GM18861 (cell line): Measurements from ENCODE around the gene ST8SIA5.

Experiments
- ATAC-seq: cut with Tn5 transposase; IDR thresholded peaks from one replicate; pipeline ENCODE4 v1.9.1; 2021; ENCODE audit not compliant: unreplicated experiment

ST8SIA5 gene

DNA sequence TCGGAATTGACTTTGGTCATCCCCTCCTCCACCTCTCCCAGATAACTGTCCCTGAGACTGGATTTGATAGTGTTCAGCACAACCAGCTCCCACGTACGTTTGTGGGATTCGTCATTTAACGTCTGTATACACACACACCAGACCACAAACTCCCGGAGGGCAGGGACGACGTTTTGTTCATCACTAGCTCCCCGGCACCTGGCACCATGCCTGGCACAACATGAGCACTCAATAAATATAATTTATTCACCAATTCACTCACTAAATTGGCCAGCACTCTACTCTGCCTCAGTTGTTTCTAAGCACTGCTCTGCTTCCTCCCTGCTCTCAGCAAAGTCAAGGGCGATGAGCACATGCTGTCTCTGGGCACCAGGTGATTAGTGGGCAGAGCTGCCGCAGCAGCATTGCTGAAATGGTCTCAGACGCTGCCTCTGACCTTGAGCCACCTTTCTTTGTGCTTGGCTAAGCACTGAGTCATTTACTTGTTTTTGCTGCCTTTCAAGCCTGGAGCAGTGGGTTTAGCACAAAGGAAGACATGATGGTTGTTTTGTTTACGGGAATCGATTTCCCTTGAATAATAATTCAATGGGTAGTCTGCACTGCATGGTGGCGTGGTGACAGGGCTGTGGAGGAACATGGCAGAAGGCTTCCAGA, 80.5 kb downstream of the ST8SIA5 start:
- ATAC-seq: no peak

DNA sequence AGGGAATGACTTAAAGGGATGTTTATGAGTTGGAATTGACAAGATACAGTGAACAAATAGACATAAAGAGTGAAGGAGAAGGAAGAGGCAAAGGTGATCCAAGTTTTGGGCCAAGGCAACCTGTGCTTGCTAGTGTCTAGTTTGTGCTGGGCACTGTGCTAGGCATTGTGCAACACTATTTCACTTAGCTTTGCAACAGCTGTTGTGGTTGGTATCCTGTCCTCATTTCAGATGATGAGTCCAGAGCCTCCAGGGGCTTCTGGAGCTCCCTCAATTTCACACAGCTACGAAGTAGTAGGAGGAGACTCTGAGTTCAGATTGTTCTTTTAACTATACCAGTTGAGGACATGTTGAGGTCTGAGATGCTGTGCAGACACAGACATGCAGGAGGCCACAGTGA, 81.7 kb downstream of the ST8SIA5 start:
- no peak for ATAC-seq

DNA sequence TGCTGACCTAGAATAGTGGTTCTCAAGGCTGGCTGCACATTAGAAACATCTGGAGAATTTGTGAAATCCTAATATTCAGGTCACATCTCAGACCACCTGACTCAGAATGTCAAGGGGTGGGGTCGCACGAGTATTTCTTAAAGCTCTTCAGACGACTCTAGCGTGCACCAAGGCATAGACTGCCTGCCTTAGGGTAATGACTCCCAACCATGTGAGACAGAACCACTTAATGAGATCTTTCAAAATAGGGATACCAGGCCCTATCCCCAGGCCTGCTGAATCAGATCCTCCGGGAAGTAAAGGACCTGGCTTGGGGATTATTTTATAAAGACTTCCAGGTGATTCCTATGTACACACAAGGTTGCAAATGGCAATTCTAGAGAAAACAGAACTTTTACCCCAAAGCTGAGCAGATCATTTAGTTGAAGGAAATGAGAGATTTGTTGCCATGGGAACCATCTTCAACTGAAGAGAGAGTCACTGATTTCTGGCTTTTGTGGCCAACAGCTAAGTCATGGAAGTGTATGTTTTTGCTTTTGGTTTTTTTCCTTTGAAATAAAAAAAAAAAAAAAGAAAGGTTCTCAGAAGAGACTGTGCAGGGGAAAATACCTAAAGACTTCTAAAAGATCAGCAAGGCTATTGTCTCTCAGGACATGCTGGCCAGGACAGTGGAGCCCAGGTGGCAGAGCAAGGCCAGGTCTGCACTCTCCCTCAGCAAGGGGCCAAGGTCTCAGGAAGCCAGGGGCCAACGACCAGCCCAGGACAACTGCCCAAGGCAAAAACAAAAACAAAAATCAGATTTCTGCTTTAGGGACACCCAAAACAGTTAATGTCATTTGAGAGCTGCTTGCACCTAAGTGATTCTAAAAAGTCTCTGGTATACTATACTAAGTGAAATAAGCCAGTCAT, 84.5 kb downstream of the ST8SIA5 start:
- no peak for ATAC-seq

DNA sequence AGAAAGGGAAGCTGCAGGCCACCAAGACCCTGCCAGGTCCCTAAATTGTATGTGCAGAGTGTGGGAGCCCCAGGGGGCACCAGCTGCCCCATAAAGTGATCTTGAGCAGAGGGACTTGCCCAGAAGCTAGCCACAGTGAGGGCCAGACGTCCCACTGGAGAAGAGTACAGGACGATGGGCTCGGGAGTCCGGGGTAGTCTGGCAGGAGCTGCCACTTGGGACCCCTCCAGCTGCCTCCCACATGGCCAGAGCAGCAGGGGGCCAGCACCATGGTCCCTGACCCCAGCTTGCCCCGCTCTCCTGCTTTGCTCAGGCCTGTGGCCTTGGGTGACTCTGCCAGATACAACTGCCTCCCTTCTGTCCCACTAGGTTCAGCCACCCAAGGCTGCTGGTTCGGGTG, 88.2 kb downstream of the ST8SIA5 start:
- ATAC-seq: no peak

DNA sequence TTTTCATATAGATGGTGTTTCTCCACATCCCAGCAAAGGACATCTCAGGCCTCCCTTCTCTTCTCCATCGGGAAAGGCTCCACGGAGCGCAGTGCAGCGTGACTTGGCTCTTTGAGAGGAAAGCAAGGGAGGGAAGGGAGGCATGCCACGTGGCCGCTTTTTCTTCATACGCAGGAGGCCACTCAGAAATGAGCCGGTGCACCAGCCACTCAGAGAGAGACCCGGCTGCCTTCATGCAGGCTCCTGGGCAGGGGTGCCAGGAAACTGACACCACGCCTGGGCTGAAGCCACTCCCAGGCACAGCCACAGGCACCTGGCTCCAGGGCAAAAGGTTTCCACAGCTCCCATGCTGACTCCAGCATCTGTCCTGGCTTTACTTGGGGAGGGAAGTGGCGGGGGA, 88.7 kb downstream of the ST8SIA5 start:
- no peak for ATAC-seq

DNA sequence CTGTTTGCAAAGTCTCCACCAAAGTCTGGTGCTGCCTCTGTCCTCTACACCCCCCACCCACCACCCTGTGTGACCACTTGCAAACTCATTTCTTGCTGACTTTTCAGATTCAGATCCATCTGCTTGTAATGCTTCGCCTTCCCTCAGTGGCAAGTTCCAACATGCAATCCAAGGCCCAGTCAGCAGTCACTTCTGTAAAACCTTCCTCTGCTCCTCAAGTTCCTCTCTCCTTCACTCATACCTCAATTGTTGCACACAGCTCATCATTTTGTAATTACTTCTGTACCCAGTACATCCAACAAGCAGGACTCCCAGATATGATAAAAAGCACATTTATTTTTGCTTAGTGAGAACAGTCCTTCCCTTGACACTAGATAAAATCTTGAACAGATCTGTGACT, 93.3 kb downstream of the ST8SIA5 start:
- no peak for ATAC-seq

DNA sequence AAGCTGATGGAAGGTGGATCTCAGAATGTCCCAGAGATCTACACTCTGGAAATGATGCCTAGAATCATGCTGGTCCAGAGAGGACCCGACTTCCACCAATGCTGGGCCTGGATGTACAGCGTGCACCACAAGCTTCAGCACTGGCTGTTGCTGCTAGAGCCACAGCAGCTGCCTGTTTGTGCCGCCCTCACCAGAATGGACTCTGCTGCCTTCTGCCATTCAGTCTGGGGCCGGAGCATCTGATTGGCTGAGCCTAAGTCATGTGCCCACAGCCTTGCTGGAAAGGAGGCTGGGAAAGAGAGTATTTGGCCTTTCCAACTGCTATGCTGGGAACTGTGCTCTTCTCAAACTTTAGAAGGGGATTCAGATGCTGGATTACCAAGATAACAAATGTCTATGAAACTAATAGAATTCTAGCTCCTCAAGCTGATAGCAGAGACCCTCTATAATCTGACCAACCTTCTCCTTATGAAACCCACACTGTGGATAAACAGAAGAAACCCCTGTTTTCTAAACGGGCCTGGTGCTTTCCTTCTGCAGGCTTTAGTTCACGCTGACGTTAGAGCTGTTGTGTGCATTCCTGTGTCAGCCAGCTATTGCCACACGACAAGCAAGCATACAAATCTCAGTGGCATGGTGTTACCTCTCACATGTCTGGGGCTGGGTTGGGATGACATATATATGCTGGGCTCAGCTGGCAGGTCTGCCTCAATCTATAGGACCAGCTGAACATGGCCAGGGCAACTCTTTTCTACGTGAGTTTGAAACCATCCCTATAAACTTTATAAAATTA, 95.7 kb downstream of the ST8SIA5 start:
- ATAC-seq: no peak

DNA sequence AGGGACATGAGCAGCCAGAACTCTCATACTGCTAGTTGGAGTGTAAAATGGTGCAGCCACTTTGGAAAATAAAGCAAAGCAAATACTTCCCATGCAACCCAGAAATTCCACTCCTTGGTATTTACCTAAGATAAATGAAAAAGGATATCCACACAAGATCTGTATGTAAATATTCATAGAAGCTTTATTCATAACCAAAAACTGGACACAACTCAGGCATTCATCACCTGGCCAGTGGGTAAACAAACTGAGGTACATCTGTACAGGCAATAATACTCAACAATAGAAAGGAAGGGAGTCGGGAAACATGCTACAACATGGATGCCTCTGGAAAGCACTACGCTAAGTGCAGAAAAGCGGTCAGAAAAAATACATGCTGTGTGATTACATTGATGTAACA, 97.4 kb downstream of the ST8SIA5 start:
- ATAC-seq: no peak

DNA sequence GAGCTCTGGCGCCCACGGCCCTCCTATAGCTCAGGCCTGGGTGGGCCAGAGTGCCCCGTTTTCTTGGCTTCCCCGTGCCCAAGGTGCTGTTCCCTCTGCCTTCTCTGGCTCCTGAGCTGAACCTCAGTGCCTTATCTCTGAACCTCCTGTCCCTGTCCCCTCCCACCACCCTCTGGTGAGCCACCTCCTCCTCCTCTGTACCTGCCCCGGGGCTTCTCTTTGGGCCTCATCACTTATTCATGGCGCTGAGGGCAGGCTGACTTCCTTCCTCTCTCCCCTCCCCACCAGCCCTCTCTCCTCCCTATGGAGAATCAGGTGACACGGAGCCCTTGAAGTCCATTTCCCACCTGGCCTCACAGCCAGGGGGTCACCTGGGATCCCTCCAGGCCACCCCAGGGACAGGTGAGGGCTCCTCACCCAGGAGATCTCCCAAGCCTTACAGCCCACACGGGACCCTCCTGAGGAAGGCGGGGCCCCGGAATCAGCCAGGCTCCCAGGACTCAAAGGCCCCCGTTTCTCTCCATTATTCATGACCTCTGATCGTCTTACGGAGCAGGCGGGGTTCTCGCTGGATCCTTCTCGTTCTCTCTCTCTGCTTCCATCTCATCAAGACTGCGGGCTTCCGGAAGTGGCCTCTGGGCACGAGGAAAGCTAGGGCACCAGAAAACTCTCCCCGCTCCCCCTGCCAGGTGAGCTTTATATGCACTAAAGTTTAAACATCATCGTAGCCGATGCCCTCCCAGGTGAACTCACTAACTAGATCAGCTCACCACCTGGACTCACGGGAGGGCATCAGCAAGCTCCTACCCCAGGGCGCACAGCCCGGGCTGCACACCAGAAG, 99.5 kb downstream of the ST8SIA5 start, which contains the start of gene LOXHD1:
Gene LOXHD1, minus strand, starts transcription at position 106 of the 841 bp plus-strand sequence. CDS start 187 bp downstream, outside the sequence.
- ATAC-seq: no peak

DNA sequence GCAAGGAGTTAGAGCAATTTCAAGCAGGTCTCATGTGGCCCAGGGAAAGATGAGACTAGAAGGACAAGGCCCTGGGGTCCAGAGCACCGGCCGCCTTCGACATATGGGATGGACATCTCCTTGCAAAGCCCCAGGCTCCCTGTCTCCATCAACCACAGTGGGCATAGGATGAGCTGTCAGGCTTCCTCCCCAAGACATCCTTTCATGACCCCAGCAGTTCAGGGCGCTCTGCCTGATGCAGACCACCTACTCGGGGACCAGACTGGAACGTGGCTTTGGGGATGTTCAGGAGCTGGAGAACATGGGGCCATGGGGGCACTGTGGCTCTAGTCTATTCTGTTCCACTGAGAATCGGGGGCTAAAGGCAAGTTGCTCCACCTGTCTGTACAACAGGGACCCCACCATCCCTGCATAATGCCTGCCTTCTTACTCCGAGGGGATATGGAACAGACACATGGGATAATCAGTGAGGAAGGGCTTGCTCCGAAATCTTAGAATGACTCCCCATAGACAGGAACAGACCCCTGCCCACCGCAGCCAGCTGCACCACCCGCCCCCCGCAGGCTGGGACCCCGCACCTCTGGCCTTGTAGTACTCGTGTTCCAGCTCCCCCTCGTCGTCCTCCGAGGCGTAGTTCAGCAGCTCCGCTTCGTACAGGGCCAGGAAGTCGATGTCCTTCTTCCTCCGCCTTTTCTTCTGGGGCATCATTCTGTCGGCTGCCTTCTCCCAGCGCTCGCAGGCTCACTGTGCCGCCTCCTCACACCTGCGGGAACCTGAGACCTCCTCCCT, 100.3 kb downstream of the ST8SIA5 start:
- no peak for ATAC-seq

DNA sequence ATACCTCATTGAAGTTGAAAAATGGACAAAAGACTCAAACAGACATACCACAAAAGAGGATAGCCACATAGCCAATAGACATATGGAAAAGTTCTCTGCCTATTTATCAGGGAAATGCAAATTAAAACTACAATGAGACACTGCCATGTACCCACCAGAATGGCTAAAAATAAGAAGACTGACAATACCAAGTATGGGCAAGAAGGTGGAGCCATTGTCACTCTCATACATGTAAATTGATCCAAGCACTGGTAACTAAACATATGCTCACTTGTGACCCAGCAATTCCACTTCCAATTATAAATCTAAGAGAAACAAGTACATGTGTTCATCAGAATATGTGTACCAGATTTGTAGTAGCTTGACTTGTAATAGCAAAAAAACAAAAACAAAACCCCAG, 104.5 kb downstream of the ST8SIA5 start:
- no peak for ATAC-seq

DNA sequence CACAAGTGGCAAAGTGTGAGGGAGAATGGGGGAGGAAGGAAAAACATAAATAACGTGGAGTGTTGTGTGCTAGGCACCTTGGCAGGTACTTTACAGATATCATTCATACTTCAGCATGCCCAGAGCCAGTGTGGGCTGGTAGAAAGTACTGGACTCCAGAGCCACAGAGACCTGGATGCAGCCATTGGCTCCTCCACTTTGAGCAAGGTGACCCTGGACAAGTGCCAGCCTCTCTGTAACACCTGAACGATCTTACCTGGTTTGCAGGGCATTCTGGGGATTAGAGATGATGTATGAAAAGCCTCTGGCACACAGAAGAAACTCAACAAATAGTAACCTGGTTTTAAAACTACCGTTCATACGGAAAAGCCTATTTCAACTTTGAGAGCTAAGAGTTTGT, 106.2 kb downstream of the ST8SIA5 start:
- no peak for ATAC-seq

DNA sequence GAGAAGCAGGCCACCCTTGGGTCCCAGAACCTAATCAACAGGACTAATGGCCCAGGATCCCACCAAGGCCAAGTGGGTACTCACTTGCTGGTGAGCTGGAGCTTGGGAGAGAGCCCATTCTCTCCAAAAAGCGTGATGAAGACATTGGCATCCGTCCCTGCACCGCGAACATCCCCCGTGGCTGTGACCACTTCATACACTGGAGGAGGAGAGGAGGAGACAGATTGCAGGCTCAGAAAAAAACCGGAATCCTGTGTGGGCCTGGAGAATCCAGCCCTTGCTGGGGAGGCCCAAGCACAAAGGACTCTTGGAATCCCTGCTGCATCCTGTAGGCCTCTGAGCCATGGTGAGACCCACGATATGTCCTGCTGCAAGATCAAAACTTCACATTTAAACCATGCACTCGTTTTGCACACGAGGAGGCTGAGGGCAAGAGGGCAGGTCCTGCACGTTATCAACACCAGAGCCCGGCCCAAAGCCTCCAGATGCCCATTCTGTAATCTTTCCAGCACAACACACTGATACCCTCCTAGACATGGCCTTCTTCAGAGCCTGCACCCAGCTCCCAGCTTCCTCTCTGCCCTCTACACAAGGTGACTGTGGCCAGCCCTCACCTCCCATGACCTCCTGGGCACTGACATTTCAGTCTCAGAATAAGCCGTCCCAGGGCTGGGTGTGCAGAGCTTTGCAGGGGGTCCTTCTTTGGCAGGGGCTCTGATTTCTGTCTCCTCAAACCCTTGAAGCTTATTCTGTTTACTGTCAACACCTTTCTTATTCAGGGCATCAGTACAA, 107.6 kb downstream of the ST8SIA5 start:
- ATAC-seq: no peak

DNA sequence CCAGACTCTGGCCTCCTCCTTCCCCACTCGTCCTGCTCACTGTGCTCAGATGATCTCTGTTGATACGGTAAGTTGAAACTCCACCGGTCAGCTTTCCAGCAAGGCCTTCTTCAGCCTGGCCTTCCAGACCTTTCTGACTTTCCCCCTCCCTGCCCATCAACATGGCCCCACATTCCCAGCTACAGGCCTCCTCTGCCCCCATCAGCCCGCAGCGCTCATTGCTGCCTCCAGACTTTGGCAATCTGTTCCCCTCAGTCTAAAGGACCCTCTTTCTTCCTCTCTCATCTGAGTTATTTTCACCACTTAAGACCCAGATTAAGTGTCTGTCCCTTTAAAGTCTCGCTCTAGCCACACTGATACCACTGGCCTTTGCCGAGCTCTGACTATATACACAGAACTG, 110.4 kb downstream of the ST8SIA5 start:
- ATAC-seq: no peak

DNA sequence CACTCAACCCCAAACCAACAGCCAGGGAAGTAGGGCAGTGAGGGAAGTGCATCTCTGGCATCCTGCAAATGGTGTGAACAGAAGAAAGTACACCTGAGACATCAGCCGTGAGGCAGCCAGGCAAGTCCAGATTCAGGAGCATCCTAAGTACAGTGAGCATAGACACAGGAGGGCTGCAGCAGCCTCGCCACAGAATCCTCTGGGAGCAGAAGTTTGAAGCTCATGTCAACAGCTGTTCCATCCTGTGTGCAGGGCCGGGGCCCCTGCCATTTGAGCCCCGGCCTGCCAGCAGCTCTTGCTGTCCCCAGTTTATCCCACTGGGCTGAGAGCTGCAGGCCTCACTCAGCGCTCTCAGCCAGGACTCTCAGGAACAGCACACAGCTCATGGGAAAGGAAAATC, 114.3 kb downstream of the ST8SIA5 start:
- ATAC-seq: no peak

DNA sequence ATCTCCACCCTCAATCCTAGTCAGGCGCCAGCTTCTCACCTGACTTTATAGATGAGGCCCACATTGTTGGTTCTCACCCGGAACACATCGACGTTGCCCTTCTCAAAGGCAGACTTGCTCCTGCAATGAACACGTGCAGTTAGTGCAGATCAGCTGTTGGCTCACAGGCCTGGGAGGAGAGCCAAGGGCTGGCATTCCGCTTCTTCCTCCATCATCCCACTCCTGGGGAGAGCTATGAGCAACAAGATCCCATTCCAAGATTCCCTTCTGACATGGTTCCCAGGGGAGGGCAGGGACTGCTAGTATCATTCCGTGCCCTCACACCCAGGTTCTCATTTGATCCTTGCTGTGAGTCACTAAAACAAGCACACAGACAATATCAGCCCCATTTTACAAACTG, 114.9 kb downstream of the ST8SIA5 start:
- no peak for ATAC-seq

DNA sequence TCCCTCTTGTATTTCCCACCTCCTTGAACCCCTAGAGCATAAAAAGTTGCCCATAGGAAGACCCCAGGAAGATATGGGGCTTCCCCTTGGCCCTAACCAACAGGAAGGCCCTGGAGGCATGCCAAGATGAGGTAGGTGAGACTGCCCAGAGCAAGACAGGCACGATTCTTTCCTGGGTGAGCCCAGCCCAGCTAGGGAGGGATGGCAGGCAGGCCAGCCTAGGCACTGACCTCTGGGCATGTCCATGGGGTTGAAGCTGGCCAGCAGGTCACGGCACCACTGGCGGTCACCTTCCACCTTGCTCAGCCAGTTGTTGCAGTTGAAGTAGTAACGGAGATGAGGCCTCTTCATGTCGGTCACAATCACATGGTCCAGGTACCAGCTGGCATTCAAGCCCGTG, 117.5 kb downstream of the ST8SIA5 start:
- no peak for ATAC-seq

DNA sequence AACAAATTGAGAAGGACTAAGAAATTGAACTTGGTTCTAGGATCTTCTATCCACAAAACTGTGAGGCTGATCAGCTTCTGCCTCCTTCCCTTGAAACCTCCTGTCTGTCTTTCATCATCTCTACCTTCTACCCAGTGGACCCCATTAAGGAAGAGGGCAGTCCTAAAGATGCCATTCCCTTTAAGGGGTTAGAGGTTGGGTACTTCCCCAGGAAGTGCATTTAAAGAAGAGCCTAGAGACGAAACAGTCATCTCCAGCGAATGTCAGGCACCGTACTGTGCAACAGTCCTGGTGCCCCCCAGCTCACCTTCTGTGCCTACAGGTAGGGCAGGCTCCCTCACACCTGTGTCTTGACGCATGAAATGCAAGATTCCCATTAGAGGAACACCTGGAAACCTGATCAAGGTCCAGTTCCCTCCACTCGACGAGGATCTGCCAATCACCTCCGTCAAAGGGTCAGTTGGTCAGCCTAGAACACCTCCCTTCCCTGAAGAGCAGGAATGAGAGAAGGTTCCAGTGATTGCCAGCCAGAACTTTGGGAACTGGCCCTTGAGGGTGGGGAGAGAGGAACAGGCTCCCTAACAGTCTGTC, 120.7 kb downstream of the ST8SIA5 start:
- no peak for ATAC-seq
